Stimulated activated naive CD4-positive, alpha-beta T cell treated with Interleukin-2 at 50 U/mL for 16 hours (primary cell): ENCODE results near the gene VAC14.

Experiments
- DNase-seq: peaks from one replicate; lab custom pipeline; 2025; lab: John Stamatoyannopoulos, UW

Gene VAC14

GRCh38 chr16:70725024-70725911 lies 75.7 kb downstream of the VAC14 start:
- DNase-seq = no peak

GRCh38 chr16:70724146-70725023 lies 76.6 kb downstream of the VAC14 start:
- no peak for DNase-seq

GRCh38 chr16:70723740-70724145 lies 77.2 kb downstream of the VAC14 start:
- DNase-seq = no peak

- DNase-seq = no peak
Observed at GRCh38 chr16:70721202-70721963, 79.6 kb downstream of the VAC14 start.

GRCh38 chr16:70720425-70721201 lies 80.3 kb downstream of the VAC14 start:
- DNase-seq = no peak

- no peak for DNase-seq
Observed at GRCh38 chr16:70717065-70717464, 83.9 kb downstream of the VAC14 start.

GRCh38 chr16:70715860-70716357 lies 85.0 kb downstream of the VAC14 start:
- DNase-seq = no peak

- DNase-seq = no peak
Observed at GRCh38 chr16:70715055-70715858, 85.7 kb downstream of the VAC14 start.

- no peak for DNase-seq
Observed at GRCh38 chr16:70714581-70715054, 86.3 kb downstream of the VAC14 start.

- no peak for DNase-seq
Observed at GRCh38 chr16:70713824-70714223, 87.1 kb downstream of the VAC14 start.

GRCh38 chr16:70713342-70713741 lies 87.6 kb downstream of the VAC14 start:
- no peak for DNase-seq

GRCh38 chr16:70712942-70713341 lies 88.0 kb downstream of the VAC14 start:
- no peak for DNase-seq

GRCh38 chr16:70712359-70712758 lies 88.6 kb downstream of the VAC14 start:
- no peak for DNase-seq

- DNase-seq = no peak
Observed at GRCh38 chr16:70711211-70712031, 89.5 kb downstream of the VAC14 start.

- no peak for DNase-seq
Observed at GRCh38 chr16:70710422-70711210, 90.3 kb downstream of the VAC14 start.

- DNase-seq = no peak
Observed at GRCh38 chr16:70709942-70710341, 91.0 kb downstream of the VAC14 start.

- no peak for DNase-seq
Observed at GRCh38 chr16:70709457-70709856, 91.5 kb downstream of the VAC14 start.
